ENCODE measurements around the gene CCDC188.

DNA sequence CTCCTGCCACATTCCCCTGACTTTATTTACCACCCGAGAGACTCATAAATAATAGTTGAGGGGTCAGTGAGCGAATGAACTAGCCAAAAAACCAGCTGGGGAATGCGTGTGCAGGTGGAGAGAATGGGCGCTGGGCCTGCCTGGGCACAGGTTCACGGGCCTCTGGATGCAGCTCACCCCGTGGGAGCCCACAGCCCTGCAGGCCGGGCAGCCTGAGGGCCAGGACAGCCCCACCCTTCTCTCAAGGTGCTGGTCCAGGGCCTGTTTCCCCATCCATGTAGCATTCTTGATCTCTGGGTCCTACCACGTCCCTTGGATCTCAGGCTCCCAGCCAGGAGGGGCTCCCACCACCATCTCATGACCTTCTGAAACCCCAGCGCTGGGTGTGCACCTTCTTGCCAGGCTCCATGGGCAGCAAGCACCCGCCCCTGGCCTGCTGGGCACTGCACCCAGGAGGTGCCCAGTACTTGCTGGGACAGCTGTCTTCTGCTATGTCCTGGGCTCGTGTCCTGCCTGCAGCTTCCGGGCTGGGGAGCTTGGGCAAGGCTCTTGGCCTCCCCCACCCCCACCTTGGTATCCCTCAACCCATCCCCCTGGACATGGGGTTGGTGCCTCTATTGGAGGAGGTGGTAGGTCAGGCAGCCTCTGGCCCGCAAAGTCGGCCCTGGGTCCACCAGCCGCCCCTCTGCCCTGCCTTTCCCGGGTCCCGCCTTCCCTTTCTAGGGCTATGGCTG is 43.1 kb upstream of the CCDC188 start:
- TF ChIP-seq, protein P1, sequence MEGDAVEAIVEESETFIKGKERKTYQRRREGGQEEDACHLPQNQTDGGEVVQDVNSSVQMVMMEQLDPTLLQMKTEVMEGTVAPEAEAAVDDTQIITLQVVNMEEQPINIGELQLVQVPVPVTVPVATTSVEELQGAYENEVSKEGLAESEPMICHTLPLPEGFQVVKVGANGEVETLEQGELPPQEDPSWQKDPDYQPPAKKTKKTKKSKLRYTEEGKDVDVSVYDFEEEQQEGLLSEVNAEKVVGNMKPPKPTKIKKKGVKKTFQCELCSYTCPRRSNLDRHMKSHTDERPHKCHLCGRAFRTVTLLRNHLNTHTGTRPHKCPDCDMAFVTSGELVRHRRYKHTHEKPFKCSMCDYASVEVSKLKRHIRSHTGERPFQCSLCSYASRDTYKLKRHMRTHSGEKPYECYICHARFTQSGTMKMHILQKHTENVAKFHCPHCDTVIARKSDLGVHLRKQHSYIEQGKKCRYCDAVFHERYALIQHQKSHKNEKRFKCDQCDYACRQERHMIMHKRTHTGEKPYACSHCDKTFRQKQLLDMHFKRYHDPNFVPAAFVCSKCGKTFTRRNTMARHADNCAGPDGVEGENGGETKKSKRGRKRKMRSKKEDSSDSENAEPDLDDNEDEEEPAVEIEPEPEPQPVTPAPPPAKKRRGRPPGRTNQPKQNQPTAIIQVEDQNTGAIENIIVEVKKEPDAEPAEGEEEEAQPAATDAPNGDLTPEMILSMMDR (IDR thresholded peaks at IDR 0.05), result no peak
- no peak for TF ChIP-seq POLR2A (IDR thresholded peaks at IDR 0.05)
- no peak for TF ChIP-seq EP300 (IDR thresholded peaks at IDR 0.05)
- TF ChIP-seq POLR2AphosphoS5 (IDR thresholded peaks at IDR 0.05), result no peak
